HFFc6 (cell line): Measurements from ENCODE around the gene CDK5RAP1. TPM values are rescaled to one million over a fixed set of nuclear protein-coding genes. Genes with fewer than 3 reads are reported as not detected.

ENCODE experiments used
- DNase-seq: peaks from one replicate; pipeline ENCODE4 v3.0.0-alpha.2; 2018
- H3K27ac Mint-ChIP-seq: 2 replicates; pipeline ENCODE4 v1.8.0; 2020; ENCODE audit warnings: mild to moderate bottlenecking, mixed read lengths
- H3K27me3 Mint-ChIP-seq: 2 replicates; pipeline ENCODE4 v1.8.0; 2021; ENCODE audit warnings: mild to moderate bottlenecking, moderate library complexity, mixed read lengths; ENCODE audit not compliant: insufficient read depth
- H3K36me3 Mint-ChIP-seq: 2 replicates; pipeline ENCODE4 v1.8.0; 2021; ENCODE audit warnings: low read depth, mixed read lengths
- H3K4me1 Mint-ChIP-seq: 2 replicates; pipeline ENCODE4 v1.8.0; 2020; ENCODE audit warnings: low read depth, mixed read lengths
- H3K4me3 Mint-ChIP-seq: 2 replicates; pipeline ENCODE4 v1.8.0; 2020; ENCODE audit warnings: mild to moderate bottlenecking, moderate library complexity, mixed read lengths
- H3K9me3 Mint-ChIP-seq: 2 replicates; pipeline ENCODE4 v1.8.0; 2020; ENCODE audit warnings: mild to moderate bottlenecking, mixed read lengths
- total RNA-seq, 6 experiments: library from RNA; stranded (reverse); fragmentation: NEBNext Ultra II Directional; extraction: Animal tissue kit (Norgen Biotek cat#: 25700); gene quantifications; 2 replicates in 1 of 6; 3 replicates in 5 of 6; pipeline ENCODE4 v1.2.3, GENCODE V29; 2021
- TF ChIP-seq, protein P1 (sequence below): fragments of 200-600 bp; sonication (generic); IDR thresholded peaks from 2 replicates; pipeline ENCODE4 v1.5.0; 2021; ENCODE audit warnings: antibody characterized with exemption, mild to moderate bottlenecking

Gene CDK5RAP1
- total RNA-seq, 6 experiments from 2014 or later: 22.8 to 28.4 (median 25.0) TPM

GRCh38 chr20:33323236-33323635 lies 78.1 kb downstream of the CDK5RAP1 start:
- no peak overlapping the region for H3K4me3 Mint-ChIP-seq
- TF ChIP-seq, protein P1, sequence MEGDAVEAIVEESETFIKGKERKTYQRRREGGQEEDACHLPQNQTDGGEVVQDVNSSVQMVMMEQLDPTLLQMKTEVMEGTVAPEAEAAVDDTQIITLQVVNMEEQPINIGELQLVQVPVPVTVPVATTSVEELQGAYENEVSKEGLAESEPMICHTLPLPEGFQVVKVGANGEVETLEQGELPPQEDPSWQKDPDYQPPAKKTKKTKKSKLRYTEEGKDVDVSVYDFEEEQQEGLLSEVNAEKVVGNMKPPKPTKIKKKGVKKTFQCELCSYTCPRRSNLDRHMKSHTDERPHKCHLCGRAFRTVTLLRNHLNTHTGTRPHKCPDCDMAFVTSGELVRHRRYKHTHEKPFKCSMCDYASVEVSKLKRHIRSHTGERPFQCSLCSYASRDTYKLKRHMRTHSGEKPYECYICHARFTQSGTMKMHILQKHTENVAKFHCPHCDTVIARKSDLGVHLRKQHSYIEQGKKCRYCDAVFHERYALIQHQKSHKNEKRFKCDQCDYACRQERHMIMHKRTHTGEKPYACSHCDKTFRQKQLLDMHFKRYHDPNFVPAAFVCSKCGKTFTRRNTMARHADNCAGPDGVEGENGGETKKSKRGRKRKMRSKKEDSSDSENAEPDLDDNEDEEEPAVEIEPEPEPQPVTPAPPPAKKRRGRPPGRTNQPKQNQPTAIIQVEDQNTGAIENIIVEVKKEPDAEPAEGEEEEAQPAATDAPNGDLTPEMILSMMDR: no peak
- DNase-seq: no peak
- H3K36me3 Mint-ChIP-seq: no peaks in the 10 kb centered on the region
- no peaks in the 10 kb centered on the region for H3K4me1 Mint-ChIP-seq
- no peaks in the 10 kb centered on the region for H3K9me3 Mint-ChIP-seq
- H3K27ac Mint-ChIP-seq: no peak overlapping the region
- peaks cover 58% of the 10 kb centered on the region for H3K27me3 Mint-ChIP-seq

DNA sequence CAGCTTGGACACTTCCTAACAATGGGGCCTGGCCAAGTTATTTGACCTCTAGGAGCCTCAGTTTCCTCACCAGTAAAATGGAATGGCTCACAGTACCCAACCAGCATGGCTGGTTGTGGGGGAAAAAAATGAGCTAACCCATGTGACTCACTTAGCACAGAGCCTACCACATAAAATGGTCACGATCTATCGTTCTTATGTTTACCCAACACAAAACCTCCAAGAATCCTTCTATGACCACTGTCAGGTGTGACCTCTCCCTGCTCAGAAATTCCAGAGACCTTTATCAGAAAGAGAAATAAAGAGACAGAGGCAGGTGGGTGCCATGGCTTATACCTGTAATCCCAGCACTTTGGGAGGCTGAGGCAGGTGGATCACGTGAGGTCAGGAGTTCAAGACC lies 78.9 kb downstream of the CDK5RAP1 start:
- TF ChIP-seq, protein P1: no peak
- Mint-ChIP-seq H3K36me3 (no peaks in the 10 kb centered on the region), H3K27ac (no peak overlapping the region), H3K27me3 (peaks cover 60% of the 10 kb centered on the region), H3K4me3 (no peak overlapping the region), H3K4me1 (no peaks in the 10 kb centered on the region), H3K9me3 (no peaks in the 10 kb centered on the region)
- no peak for DNase-seq

DNA sequence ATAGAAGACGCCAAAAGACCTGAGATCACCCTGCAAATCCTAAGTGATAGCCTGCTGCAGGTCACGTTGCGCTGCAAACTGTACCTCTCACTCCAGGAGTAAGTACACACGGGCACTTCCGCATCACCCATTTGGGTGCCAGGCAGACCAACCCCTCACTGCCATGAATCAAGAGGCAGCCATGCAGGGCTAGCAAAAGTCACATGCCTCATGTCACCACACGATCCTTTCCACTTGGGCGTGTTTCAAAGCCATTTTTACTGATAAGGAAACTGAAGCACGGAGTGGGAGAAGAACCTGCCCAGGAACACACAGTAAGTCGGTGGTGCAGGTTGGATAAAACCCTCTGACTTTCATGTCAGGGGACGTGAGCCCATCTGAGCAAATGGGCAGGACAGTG lies 81.3 kb downstream of the CDK5RAP1 start:
- no peak overlapping the region for H3K4me3 Mint-ChIP-seq
- H3K9me3 Mint-ChIP-seq: no peaks in the 10 kb centered on the region
- no peaks in the 10 kb centered on the region for H3K4me1 Mint-ChIP-seq
- TF ChIP-seq, protein P1: no peak
- no peaks in the 10 kb centered on the region for H3K36me3 Mint-ChIP-seq
- no peak for DNase-seq
- H3K27me3 Mint-ChIP-seq: peaks cover 62% of the 10 kb centered on the region
- H3K27ac Mint-ChIP-seq: no peak overlapping the region

DNA sequence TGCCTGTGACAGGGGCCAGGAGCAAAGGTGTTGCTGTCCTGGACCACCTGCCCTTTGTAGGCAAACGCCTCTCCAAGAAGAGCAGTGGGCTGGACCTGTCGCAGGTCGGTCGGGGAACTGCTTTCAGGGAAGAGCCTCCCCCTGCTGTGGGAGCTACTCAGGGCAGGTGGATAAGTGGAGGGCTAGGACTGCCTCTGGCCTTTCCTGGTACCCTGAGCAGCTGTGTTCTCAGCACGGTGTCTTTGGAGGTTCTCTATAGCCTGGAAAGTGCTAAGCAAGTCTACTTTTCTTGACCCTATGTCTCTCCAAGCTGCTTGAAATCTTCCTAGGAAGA lies 83.3 kb downstream of the CDK5RAP1 start:
- Mint-ChIP-seq H3K27me3 (peaks cover 63% of the 10 kb centered on the region), H3K4me1 (no peaks in the 10 kb centered on the region), H3K9me3 (no peaks in the 10 kb centered on the region), H3K27ac (no peak overlapping the region), H3K4me3 (no peak overlapping the region), H3K36me3 (no peaks in the 10 kb centered on the region)
- TF ChIP-seq, protein P1: no peak
- DNase-seq: no peak

DNA sequence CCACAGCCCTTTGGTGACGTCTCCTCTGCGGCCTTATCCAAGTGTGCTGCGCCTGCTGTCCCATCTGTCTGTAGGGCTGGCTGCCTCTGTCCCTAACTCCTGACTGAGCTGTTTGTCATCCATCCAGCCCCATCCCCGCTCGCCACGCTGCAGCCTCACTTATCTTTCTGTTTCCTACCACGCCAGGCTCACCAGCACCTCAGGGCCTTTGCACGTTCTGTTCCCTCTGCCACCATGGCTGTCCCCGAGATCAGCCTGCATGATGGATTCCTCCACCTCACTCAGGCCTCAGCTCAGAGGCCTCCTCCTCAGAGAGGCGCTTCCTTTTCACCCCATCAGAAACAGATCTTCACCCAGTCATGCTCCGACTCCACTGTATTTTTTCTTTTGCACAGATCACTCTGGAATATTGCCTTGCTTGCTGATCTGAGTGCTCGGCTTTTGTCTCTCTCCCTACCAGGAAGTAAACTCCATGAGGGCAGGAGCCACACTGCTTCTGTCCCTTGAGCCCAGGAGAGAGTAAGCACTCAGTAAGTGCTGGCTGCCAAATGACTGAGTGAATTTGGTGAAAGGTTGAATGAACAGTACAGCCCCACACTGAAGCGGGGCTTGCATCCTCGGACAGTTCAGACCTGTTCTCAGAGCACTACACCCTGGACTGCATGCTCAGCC lies 83.8 kb downstream of the CDK5RAP1 start:
- no peak for DNase-seq
- H3K27me3 Mint-ChIP-seq: peaks cover 62% of the 10 kb centered on the region
- H3K27ac Mint-ChIP-seq: no peak overlapping the region
- H3K36me3 Mint-ChIP-seq: no peaks in the 10 kb centered on the region
- no peaks in the 10 kb centered on the region for H3K4me1 Mint-ChIP-seq
- no peaks in the 10 kb centered on the region for H3K9me3 Mint-ChIP-seq
- H3K4me3 Mint-ChIP-seq: no peak overlapping the region
- TF ChIP-seq, protein P1: no peak

DNA sequence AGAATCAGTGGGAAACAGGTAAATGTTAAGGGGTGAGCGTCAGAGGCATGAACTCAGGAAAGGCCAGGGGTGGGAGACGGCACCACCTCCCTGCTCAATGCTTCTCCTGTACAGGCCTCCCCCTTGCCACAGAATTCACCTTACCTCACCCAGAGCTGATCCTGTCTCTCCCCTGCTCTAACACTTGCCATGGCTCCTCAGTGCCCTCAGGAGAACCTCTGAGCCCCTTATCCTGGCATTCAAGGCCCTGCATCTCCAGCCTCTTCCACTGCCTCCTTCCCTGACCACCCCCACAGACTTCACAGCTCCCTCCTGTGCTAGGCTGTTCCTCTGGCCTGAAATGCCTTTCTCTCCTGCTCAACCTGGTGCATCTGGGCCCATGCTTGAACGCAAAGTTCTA lies 84.4 kb downstream of the CDK5RAP1 start:
- Mint-ChIP-seq H3K36me3 (no peaks in the 10 kb centered on the region), H3K27ac (no peak overlapping the region), H3K4me1 (no peaks in the 10 kb centered on the region), H3K27me3 (peaks cover 59% of the 10 kb centered on the region), H3K4me3 (no peak overlapping the region), H3K9me3 (no peaks in the 10 kb centered on the region)
- DNase-seq: no peak
- TF ChIP-seq, protein P1: no peak
